ENCODE results near the gene TSC22D2. TPM values are rescaled to one million over a fixed set of nuclear protein-coding genes. Genes with fewer than 3 reads are reported as not detected.

TSC22D2 gene
- 7.5 and 10.8 TPM in 2 replicates for total RNA-seq

DNA sequence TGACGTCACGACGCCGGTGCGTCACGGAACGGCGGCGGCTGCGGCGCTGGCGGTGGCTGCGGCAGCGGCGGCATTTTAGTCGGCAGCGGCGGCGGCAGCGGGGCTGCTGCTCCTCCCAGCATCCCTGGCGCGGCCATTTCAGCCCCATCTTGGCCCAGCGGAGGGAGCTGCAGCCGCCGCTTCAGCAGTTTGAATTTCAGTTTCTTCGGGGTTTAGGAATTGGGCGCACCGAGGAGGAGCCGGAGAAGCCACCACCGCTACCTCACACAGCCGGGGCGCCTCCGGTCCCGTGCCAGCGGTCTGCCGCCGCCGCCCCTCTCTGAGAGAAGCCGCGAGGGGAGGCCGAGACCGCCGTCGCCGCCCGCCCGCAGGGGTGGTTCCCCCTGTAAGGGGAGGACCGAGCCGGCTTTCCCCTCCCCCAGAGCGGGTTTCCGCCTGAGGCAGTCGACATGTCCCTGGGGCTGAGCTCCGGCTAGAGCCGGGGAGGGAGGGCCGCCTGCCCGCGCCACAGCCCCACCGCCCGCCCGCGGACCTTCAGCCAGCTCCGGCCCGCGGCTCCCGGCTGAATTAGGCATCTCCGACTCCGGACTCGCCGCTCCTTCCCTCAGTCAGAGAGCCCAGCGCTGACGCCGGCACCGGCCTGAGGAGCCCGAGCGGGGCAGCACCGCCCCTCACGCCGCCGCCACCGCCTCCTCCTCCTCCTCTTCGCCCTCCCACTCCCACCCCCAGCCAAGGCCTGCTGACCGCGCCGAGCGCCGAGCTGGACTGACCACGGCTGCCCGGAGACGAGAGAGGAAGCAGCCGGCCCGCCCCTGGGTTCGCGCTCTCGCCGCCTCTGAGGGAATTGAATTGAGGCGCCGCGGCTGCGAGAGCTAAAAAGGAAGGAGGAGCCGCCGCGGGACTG is at the start of gene TSC22D2:
Gene TSC22D2, plus strand, starts transcription at position 78 of the 904 bp plus-strand sequence. CDS start 1,053 bp downstream, outside the sequence.

Other genes starting within 250 kb of the TSC22D2 start
- gene SERP1, start 138.2 kb downstream of the TSC22D2 start, total RNA-seq = 169 and 236 TPM in 2 replicates
- gene EIF2A, start 138.5 kb downstream of the TSC22D2 start, total RNA-seq = 136 and 175 TPM in 2 replicates
- gene SELENOT, start 195.0 kb downstream of the TSC22D2 start, total RNA-seq = 98.5 and 137 TPM in 2 replicates